Measurements from ENCODE around the gene SMG1. TPM values are rescaled to one million over a fixed set of nuclear protein-coding genes. Genes with fewer than 3 reads are reported as not detected.
A peak's percentile ranks its signal among the peaks of the same experiment; 100 is the strongest.

SMG1 gene
- total RNA-seq, 4 donors from 2014 or later, result 88.5 to 183 (median 159) TPM

- Histone ChIP-seq H3K36me3 (peaks cover 2 to 73% of the 10 kb centered on the region in 2 donors), H3K27ac (peak overlapping the region in 1 of 4 donors; percentile 22), H3K4me1 (peaks cover 23 to 31% of the 10 kb centered on the region in 2 donors), H3K27me3 (no peaks in the 10 kb centered on the region), H3K9me3 (no peaks in the 10 kb centered on the region), H3K4me3 (no peak overlapping the region)
- in situ Hi-C loops (cut with MboI; ENCODE audit: low sequenced_read_pairs in 4 of 4) (no loop called here), intact Hi-C loops (cut with DNase I; ENCODE audit: low total_unique reads) (loop anchor here (10.0 kb wide), 1 partner anchor 1076 kb away; the partner anchor contains the start of gene GPRC5B)
- TF ChIP-seq CTCF (IDR thresholded peaks at IDR 0.05 in 4 of 5, conservative IDR thresholded peaks at IDR 0.05 in 1 of 5) (no peak), POLR2A (IDR thresholded peaks at IDR 0.05) (no peak)
- no peak for ATAC-seq
- no peak for DNase-seq
Observed at GRCh38 chr16:18809165-18809564, 117.0 kb downstream of the SMG1 start.

- H3K36me3 ChIP-seq, result peaks cover 2 to 39% of the 10 kb centered on the region in 2 donors
- DNase-seq (no peak), ATAC-seq (no peak)
- peaks cover 29 to 37% of the 10 kb centered on the region in 2 donors for H3K4me1 ChIP-seq
- H3K27me3 ChIP-seq, result no peaks in the 10 kb centered on the region
- H3K27ac ChIP-seq, result peak overlapping the region; percentile 90 to 96 (median 94)
- H3K9me3 ChIP-seq, result no peaks in the 10 kb centered on the region
- intact Hi-C loops (cut with DNase I; ENCODE audit: low total_unique reads) (loop anchor here (10.0 kb wide), 1 partner anchor 1079 kb away; the partner anchor contains the start of gene GPRC5B), in situ Hi-C loops (cut with MboI; ENCODE audit: low sequenced_read_pairs in 4 of 4) (no loop called here)
- no peak overlapping the region for H3K4me3 ChIP-seq
- TF ChIP-seq CTCF (IDR thresholded peaks at IDR 0.05 in 4 of 5, conservative IDR thresholded peaks at IDR 0.05 in 1 of 5) (no peak), POLR2A (IDR thresholded peaks at IDR 0.05) (no peak)
Observed at GRCh38 chr16:18805257-18805773, 120.9 kb downstream of the SMG1 start.

- Histone ChIP-seq H3K27me3 (no peaks in the 10 kb centered on the region), H3K4me3 (no peak overlapping the region), H3K4me1 (peaks cover 37 to 44% of the 10 kb centered on the region in 2 donors), H3K9me3 (no peaks in the 10 kb centered on the region), H3K27ac (peak overlapping the region; percentile 90 to 96 (median 94)), H3K36me3 (peaks cover 2 to 32% of the 10 kb centered on the region in 2 donors)
- no peak for TF ChIP-seq POLR2A (IDR thresholded peaks at IDR 0.05)
- intact Hi-C loops (cut with DNase I; ENCODE audit: low total_unique reads) (loop anchor here (5.0 to 10.0 kb wide), 3 partner anchors 123 to 1080 kb away; partner anchors contain the start of genes CCP110, GDE1, GPRC5B and SMG1), in situ Hi-C loops (cut with MboI; ENCODE audit: low sequenced_read_pairs in 4 of 4) (no loop called here)
- DNase-seq (no peak), ATAC-seq (no peak)
Observed at GRCh38 chr16:18804540-18804939, 121.7 kb downstream of the SMG1 start.

- in situ Hi-C loops (cut with MboI; ENCODE audit: low sequenced_read_pairs in 4 of 4) (no loop called here), intact Hi-C loops (cut with DNase I; ENCODE audit: low total_unique reads) (loop anchor here (5.0 to 10.0 kb wide), 3 partner anchors 123 to 1081 kb away; partner anchors contain the start of genes CCP110, GDE1, GPRC5B and SMG1)
- Histone ChIP-seq H3K4me3 (no peak overlapping the region), H3K36me3 (peaks cover 2 to 24% of the 10 kb centered on the region in 2 donors), H3K4me1 (peaks cover 44 to 52% of the 10 kb centered on the region in 2 donors), H3K9me3 (no peaks in the 10 kb centered on the region), H3K27me3 (no peaks in the 10 kb centered on the region), H3K27ac (peak overlapping the region; percentile 90 to 96 (median 94))
- ATAC-seq (no peak), DNase-seq (no peak)
- no peak for TF ChIP-seq CTCF (IDR thresholded peaks at IDR 0.05 in 4 of 5, conservative IDR thresholded peaks at IDR 0.05 in 1 of 5)
- no peak for TF ChIP-seq POLR2A (IDR thresholded peaks at IDR 0.05)
Observed at GRCh38 chr16:18803569-18804462, 122.4 kb downstream of the SMG1 start.
